GM18873 (cell line): ENCODE results near the gene ADCY9.

Experiments
- ATAC-seq: cut with Tn5 transposase; IDR thresholded peaks from one replicate; pipeline ENCODE4 v1.9.1; 2021; ENCODE audit warnings: mild to moderate bottlenecking, moderate library complexity, moderate number of reproducible peaks; ENCODE audit not compliant: unreplicated experiment, low FRiP score

Gene ADCY9

DNA sequence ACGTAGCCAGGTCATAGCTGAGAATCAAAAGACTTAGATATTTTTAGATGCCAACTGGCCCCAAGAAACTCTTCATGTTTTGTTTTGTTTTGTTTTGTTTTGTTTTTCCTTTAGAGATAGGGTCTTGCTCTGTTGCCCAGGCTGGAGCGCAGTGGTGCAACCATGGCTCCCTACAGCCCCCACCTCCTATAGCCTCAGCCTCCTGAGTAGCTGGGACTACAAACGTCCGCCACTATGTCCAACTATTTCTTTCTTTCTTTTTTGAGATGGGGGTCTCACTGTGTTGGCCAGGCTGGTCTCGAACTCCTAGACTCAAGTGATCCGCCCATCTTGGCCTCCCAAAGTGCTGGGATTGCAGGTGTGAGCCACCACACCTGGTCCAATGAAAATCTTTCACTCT is 107.1 kb downstream of the ADCY9 start:
- ATAC-seq, result no peak

DNA sequence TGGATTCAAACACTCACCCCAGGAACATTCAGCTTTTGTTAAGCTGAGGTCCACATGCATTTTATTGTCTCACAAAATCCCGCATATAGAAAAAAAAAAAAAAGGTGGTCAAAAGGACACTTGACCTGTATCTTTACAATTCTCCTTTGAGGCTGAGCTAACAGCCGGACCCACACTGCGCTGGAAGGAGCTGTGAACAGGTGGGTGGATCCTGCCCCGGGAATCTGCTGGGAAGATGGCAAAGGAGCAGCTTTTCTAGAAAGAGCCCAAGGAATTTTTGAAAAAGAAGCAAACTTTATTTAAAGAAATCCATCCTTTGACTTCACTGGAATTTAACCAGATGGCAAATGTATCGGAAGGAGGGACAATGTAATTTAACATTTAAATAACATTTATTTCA is 108.1 kb downstream of the ADCY9 start:
- ATAC-seq, result no peak

DNA sequence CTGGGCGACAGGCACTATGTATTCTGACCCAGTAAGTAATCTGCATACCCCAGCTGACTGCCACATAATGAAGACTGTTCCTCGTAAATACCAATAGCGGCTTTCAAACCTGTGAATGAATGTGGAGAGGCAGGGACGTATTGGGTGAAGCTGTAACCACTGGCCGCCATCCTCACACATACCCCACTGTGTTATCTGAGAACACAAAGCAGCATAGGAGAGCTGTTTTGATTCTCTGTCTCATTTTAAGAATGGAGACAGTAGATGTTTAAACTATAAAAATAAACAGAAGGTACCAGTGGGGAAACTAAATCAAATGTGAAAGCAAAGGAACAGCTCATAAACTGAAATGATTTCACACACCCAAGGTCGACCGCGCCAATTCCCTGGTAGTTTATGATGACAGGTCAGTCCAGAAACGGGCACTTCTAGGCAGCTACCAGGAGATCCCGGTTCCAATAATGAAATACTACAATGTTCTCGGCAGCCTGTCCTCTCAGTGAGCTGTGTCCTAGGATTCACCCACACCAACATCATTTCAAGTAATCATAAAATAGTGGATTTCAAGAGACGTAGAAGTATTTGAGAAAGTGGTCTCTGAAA is 109.7 kb downstream of the ADCY9 start:
- no peak for ATAC-seq

DNA sequence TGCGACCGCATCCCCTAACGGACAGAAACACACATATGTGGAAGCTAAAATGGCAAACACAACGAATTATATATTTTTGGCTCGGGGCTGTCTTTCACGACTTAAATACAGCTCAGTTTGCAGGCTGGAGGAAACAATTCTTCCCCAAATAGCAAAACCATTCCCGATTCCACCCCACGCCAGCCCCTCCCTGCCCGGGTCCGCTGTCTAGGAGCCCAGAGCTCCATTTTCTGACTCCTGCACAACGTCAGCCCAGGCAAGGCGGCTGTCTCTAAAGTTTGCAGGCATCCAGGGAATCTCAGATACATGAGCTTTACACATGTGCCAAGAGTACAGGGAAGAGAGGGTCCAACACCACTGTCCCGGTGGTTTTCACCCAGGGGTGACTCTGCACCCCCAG is 110.5 kb downstream of the ADCY9 start:
- ATAC-seq, result no peak

DNA sequence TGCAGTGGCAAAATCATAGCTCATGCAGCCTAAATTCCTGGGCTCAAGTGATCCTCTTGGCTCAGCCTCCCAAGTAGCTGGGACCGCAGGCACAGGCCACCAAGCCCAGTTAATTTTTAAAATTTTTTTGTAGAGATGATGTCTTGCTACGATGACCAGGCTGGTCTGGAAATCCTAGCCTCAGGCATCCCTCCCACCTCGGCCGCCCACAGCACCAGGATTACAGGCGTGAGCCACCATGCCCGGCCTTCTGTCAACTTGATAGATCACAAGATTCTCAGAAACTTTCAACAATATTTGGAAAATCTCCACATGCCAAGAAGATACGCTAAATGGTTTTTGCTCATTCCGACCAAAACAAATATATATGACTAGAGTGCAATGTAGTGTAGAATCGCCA is 111.0 kb downstream of the ADCY9 start:
- no peak for ATAC-seq

DNA sequence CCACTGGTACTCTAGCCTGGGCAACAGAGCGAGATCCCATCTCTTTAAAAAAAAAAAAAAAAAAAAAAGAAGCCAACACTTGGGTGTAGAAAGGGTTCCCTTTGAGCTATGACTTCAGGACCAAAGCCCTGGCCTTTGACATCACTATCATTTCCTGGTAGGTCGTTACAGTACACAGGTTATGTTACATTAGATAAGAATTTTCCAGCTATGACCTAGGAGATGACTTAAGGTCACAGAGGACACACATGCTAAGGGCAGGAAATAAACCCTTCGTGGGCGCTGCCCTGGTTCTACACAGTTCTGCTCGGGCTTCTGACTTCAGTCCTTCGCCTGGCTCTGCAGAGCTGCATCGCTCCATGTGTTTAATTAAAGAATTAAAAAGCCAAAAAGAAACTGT is 112.0 kb downstream of the ADCY9 start:
- ATAC-seq, result no peak

DNA sequence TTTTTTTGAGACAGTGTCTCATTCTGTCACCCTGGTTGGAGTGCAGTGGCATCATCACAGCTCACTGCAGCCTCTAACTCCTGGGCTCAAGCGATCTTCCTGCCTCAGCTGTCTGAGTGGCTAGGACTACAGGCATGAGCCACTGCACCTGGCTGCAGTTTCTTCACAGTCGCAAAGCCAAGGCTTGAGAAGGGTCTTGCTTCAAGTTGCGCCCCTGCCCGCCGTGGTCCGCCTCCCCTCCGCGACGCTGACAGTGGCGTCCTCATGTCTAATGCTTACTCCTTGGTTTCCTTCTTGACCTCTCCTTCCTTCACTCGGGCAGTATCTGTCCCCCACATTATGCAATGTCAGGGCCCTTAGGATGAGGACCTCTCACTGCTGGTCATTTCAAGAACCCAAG is 112.7 kb downstream of the ADCY9 start:
- ATAC-seq, result no peak

DNA sequence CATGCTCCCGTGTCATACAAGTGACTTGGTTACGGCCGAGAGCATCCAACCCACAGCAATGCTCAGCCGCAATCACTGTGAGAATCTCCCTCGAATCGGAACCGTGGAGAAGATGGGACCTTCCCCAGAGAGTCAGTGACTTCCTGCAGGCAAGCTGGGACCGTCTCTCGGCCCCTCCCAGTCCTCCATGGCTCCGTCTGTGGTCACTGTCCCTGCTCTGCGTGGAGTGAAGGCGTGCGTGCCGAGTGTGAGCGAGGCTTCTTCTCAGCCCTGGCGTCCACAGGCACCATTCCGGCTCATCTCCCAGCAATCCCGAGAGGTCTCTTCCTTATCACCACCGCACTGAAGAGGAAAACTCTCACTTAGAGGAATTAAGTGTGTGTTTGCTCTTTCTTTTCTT is 113.1 kb downstream of the ADCY9 start:
- ATAC-seq, result no peak

DNA sequence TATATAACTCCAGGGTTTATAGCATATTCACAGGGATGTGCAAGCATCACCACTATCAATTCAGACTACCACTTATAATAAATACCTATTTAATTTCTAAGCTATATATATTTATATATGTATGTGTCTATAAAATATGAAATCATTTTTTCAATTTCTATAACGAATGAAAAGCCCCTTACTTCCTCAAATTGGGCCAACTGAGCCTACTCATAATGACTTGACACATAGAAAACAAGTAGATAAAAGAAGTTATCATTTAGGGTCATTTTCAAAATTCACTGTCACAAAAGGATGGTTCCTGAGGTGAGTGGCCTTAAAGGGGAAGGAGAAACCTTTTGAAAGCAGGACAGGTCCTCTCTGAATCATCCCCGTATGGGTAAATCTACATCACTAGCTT is 114.1 kb downstream of the ADCY9 start:
- ATAC-seq, result no peak

DNA sequence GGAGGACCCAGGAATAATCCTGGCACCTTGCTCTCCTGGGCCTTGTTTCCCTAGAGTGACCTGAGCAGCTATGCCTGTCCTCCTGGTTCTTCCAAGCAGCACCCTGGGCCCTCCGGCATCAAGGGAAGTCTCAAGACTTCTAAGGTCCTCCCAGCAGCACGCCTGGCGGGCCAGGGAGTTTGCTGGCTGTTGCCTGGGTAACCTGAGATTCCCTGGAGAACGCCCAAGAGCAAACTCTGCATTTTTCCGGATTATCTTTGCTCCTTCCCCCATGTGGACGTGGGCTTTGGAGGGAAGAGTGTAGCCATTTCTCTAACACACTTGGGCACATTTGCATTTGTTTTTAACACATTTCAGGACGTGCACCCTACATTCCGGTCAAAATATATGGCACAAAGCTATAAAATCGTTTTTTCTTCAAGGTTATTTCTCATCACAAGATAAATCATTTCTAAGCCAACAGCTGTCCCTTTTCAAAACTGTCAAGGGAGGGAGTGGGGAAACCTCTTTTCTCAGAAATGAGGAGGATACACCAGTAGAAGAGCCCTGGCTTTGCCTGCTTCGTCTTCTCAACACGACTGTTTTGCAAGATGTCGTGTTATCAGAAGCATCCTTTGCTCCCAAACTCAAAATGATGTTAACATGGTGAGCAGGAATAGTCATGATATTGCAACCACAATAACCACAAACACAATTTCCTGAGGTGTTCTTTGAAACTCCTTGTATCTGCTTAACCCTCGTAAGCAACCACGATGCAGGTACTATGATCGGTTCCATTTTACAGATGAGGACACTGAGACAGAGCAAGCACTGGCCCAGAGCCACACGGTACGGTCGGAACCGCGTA is 116.5 kb downstream of the ADCY9 start:
- no peak for ATAC-seq

DNA sequence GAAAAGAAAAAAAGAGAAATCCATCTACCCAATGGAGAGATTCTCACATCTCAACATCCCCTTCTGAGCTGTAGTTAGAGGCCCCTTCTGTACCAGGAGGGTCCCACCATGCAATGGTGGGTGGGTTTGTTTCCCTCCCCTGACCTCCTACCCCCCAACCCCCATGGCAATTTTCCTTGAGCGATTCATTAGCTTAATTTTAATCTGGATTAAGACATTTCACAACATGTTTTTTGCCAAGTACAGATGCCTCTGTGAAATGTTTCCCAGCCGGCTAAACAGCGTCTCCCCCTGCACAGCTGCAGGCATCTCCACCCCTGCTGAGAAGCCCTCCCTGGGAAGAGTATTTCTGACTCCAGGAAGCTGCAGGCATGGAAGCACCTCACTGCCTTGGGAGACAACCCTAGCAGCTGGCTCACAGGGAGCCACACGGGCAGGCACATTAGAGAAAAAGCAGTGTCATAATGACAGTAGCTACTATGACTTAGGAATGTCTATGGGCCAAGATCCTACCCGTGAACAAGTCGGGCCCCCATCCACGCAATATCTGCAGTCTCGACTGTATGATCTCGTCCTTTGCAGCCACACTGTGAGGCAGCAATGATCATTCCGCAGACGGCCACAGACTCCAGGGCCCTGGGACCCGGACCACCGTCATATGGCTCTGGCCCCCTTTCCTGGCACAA is 117.3 kb downstream of the ADCY9 start:
- ATAC-seq, result no peak

DNA sequence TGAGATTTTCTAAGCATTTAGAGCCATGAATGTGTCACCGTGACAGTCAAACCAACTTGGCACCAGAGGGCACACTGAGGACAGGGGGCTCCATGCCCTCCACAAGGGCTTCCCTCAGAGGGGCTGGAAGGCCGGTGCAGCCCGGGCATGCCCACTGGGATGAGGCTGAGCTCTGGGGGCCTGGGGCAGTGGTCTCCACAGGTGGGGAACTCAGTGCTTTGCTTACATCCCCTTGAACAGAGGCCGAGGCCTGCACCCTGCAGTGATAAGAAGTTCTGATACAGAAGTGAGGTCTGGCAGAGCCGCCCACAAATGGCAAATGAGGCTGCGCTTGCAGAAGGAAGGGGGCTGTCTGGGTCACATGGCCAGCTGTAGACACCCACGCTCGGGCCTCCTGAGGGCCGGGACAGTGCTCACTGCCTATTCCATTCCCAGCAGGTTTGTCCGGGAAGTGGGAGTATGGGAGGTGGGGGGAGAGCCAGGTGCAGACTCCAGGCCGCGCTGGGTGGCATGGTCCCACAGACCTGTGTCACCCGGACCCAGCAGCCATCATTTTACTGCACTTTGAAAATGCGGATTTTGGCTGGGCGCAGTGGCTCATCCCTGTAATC is 118.9 kb downstream of the ADCY9 start:
- ATAC-seq, result no peak

DNA sequence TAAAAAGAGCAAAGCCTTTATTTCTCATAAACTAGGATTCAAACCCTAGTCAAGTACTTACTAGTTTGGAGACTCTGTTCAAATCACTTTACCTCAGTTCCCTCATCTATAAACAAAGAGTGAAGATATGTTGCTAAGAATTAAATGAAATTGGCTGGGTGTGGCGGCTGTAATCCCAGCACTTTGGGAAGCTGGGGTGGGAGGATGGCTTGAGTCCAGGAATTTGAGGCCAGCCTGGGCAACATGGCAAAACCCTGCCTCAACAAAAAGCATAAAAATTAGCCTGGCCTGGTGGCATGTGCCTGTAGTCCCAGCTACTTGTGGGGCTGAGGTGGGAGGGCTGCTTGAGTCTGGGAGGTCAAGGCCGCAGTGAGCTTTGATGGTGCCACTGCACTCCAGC is 121.2 kb downstream of the ADCY9 start:
- no peak for ATAC-seq

DNA sequence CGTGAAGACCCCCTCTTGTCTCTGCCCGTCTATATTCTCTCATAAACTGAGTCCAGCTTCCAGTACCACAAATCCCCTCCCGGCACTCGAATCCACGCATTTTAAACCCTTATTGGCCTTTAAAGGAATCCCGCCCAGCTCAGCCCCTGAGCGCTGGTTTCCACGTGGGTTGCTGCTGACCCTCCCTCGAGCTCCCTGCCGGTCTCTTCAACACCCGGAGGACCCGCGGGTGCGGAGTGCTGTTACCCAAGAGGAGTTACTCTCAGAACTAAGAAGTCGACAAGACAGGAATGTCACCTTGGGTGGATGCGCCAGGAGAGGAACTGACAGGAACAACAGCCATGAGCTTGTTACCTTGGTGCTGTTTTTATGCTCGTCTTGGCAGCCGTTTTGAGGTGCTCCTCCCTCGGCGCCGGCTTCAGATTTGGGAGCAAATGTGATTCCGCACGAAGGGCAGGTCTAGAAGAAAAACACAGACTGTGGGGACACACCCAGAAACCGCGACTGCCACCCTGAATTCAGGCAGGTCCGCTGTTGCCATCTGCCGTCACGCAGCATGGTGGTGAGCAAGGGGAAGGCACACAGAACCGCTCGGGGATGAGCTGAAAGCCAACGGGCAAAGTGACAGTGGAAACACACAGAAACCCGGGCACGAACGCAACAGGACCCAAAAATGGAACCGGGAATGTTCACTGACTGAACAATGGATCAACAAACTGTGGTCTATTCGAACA is 123.0 kb downstream of the ADCY9 start:
- ATAC-seq, result no peak

DNA sequence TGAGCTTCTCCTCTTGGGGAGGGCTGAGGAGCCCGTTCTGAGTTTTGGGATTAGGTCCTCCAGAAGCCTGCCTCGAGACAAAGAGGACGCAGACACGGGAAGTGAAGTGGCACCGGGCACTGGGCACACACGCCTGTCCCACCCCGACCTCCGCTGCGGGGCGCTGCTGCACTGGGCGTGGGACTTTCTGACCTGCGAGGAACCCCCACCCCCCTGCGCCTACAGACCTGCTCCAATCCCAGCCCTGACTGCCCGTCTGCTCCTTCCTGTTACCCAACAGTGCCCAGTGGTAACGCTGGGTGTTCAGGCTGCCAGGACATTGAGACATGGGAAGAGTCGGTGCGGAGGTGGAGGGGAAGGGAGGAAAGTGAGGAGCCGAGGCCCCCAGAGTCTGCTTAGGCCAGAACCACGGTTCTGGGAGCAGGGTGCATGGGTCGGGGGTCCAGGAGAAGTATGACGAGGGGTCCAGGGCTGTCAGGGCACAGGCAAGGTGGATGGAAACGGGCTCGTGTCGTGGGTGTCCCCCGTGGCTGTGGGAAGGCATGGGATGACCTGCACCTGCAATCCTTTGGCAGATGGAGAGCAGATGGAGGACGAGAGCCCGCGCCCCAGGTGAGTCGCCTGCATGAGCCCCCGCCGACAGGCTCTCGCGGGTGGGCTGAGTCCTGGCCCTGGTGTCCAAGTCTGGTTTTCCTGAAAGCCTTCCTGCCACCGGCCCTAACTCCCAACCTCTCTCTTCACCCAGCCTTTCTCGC is 123.8 kb downstream of the ADCY9 start:
- ATAC-seq, result no peak

DNA sequence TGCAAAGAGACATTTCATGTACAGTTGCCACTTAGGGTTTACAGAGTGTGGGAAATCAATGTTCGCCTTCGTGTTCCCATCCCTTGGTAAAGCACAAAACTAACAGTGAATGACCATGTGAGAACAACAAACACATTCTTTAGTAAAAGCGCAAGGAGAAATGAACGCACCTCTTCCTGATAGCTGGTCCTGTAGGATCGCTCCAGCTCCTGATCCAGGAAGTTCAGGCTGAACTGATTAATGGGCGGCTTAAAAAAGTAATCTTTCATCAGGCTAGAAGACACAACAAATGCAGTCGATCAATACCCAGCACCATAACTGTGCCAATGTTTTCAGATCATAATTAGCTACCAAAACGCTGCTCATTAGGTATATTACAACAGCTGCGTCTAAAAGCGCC is 127.4 kb downstream of the ADCY9 start:
- no peak for ATAC-seq

DNA sequence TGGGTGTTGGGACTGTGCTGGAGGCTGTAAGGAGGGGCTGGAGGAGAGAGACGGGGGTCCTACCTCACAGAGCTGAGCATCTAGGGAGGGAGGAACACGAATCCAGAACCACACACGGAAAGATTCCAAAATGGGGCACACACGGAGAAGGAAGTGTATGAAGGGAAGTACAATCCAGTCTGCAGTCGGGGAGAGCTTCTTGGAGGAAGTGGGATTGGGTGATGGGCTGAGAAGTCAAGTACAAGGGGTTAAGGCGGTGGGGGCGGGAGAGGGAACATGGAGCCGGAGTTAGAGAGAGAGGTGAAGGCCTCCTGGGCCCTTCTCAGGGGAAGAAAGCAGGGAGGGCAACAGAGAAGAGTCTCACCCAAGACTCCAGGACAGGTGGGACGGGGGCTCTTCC is 128.2 kb downstream of the ADCY9 start:
- ATAC-seq, result no peak

DNA sequence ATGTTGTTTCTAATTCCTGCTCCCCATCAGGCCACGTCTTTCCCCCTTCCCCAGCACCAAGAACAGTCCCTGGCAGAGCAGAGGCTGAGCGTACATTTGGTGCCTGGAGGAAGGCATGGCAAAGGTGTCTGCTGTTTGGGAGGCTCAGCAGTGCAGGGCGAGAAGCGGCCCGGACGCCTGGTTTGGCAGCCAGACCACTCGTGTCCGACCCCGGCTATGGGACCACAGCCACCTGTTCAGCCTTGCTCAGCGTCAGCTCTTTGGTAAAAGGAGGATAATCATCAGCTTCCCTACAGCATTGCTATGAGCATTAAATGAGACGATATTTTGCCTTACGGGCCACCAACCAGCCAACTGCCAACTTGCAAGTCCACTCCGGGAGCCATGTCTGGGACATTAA is 129.0 kb downstream of the ADCY9 start:
- no peak for ATAC-seq

DNA sequence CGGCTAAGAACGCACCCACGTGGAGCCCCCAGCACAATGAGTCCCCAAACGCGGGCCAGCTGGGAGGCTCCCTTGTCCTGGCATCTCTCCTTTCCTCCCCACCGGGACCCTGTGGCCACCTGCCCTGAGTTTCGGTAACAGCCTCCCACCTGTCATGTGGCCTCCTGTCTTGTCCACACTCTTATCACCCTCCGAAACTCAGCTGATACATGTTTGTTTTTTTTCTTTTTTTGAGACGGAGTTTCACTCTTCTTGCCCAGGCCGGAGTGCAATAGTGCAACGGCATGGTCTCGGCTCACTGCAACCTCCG is 130.1 kb downstream of the ADCY9 start:
- ATAC-seq, result no peak
